Measurements from ENCODE around the gene ECE1.
A peak's percentile ranks its signal among the peaks of the same experiment; 100 is the strongest.

Gene ECE1

GRCh38 chr1:21289700-21290545 is at the start of gene ECE1:
ECE1 (minus strand) TSS chr1:21290463; CDS start chr1:21290414, 49 bp downstream.
- DNase-seq (ENCODE audit: low spot score) = no peak

GRCh38 chr1:21339356-21340229 is 49.3 kb upstream of the ECE1 start:
- DNase-seq (ENCODE audit: low spot score) = no peak

DNA sequence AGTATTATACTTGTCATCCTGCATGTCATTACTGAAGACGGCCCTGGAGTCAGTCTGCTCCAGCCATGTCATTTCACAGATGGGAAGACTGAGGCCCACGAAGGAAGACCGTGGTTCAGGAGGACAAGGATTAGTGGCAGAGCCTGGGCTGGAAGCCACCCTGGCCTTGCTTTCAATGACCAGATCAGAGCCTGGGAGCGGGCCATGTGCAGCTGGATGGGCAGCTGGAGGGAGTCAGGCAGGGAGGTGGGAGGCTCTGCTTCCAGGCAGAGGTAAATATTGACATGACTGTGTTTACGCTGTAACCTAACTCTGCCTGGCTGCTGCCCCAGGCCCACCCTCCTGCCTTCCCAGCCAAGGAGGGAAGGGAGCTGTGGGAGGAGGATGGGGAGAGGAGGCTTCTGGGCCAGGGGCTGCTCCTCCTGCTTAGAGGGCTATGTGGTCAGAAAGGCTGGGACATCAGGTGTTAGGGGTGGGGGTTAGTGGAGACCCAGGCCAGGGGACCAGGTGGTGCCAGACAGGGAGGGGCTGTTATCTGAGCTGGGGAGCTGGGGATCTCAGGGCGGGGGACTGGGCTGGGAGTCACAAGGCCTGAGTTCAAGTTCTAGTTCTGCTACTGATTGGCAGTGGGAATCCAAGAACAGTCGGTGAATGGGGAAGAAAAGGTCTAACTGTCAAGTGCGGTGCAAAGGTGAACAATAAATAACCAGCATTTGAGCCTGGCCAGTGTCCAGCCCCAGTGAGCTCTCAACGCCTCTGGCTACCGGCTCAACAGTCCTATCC is 48.5 kb upstream of the ECE1 start:
- no peak for DNase-seq (ENCODE audit: low spot score)

DNA sequence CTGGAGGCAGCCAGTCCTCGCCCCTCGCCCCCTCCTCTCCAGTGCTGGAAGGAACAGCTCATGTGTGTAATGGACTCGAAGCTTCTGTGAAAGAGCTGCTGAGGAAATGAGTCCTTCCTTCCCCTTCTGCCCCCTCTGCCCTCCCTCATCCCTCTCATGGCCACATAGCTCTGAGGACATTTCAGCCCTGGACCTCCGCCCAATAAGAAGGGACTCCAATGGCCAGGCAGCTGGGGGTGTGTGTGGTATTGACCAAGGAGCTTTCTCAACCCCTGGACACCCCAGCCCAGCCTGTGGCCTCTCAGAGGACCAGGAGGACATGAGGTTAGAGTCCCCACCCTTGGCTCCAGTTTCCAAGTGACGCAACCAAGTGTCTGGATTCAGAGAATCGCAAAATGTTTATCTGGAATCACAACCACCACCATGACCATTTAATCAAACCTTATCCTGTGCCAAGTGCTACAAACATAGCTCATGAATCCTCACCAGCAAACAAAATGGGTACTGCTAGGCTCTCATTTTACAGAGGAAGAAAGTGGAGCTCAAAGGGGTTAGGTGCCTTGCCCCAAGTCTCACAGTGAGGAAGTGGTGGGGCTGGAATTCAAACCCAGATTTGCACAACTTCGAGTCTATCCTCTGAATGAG is 47.8 kb upstream of the ECE1 start:
- DNase-seq (ENCODE audit: low spot score) = no peak

- peak; percentile 28 for DNase-seq (ENCODE audit: low spot score)
Observed at GRCh38 chr1:21337454-21337927, 47.2 kb upstream of the ECE1 start.

DNA sequence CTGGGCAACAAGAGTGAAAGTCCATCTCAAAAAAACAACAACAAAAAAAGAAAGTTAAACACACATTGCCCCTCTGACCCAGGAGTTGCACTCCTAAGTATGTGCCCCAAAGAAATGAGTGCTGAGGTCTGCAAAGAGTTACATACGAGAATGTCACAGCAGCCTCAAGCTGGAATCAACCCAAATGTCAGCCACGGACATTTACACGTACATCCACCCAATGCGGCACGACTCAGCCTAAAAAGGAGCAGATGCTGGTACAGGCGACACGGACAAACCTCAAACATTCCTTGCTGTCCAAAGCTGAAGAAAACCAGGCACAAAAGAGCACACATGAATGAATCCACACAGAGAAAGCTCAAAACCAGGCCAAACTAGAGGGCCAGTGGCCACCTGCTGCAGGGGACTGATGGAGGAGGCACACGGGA is 46.8 kb upstream of the ECE1 start:
- DNase-seq (ENCODE audit: low spot score) = no peak

DNA sequence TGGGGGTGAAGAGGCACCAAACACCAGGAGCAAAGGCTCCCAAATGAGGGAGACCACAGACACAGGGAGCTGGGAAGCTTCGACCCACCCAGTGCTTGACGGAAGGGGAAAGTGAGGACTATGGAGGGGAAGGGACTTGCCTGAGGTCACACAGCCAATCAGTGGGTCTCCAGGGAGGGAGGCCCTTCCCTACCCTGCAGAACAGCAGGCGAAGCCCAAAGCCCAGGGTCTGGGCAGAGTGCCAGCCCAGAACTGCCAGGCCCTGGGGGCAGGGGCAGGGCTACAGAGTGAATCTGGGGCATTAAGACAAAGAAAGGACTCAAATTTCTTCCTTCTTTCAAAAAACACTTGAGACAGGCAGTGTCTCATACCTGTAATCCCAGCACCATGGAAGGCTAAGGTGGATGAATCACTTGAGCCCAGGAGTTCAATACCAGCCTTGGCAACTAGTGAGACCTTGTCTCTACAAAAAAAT is 45.5 kb upstream of the ECE1 start:
- no peak for DNase-seq (ENCODE audit: low spot score)

DNA sequence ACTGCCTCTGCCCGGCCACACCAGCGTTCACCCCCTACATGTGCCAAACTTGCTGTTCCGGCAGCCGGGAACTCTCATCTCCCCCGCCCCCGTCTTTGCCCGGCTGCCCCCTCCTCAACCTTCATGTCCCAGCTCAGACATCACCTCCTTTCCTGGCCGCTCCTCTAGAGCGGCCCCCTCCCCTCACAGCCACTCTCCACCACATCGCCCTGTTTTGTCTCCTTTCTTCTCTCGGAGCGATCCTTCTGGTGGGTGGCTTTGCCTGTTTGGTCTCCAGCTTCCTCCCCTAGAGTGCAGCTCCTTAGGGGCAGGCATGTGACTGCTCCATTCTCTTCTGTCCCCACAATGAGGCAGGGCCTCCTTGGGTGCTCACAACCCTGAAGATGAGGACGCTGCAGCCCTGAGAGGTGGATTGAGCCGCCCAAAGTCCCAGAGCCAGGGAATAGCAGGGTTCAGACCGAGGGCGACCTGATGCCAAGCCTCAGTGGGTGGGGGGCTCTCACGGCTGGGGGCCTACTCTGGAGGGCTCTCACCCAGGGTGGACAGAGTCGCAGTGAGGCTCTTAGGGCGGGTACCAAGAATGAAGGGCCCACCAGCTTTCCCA is 44.9 kb upstream of the ECE1 start:
- DNase-seq (ENCODE audit: low spot score) = no peak

DNA sequence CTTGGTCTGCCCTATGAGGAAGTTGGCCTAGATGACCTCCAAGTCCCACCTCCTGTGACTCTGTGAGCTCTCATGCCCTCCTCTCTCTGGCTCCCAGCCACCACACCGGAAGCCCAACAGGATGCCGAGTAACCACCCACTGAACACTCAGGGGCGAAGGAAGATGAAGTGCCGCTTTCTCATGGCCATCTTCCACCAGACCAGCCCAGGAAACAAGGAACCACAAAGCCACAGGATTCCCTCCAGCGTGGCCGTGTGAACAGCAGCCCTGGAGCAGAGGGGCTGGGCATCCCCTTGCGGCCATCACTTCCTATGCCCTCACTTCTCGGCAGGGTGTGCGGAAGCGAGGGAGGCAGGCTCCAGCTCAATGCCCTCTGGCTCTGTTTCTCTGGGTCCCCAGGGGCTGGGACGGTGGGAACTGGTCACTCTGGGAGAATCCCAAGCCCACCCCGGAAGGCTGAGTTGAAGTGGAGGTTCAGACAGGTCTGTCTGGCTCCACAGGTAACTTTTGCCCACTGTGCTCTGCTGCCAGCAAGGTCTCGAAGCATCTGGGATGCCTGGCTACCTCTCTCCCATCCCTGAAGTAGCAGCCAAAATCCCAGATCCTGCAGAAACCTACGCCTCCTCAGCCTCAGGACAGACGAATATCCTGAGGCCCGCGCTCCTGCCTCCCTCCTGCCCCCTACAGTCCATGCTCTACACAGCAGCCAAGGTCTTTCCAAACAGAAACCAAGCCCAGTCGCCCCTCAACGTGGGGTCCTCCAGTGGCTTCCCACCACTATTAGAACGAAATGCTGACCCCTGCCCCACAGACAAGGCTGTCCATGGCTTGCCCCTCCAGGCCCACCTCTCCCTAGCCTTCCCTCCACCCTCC is 44.2 kb upstream of the ECE1 start:
- peak; percentile 80 for DNase-seq (ENCODE audit: low spot score)

DNA sequence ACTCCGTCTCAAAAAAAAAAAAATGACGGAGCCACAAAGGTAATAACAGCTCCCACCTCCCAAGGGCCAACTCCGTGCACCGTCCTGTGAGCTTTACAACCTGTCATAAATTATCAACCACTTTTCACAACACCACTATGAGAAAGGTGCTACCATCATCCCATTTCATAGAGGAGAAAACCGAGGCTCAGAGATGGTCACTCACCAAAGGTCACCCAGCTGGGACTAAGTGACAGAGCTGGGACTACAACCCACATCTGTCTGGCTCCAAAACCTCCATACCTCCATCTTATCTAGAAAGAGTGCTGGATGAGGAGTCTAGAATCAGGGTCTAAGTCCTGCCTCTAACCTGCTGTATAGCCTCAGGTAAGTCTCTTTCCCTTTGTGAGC is 43.6 kb upstream of the ECE1 start:
- DNase-seq (ENCODE audit: low spot score) = no peak

GRCh38 chr1:21332554-21333311 is 42.5 kb upstream of the ECE1 start:
- no peak for DNase-seq (ENCODE audit: low spot score)

- no peak for DNase-seq (ENCODE audit: low spot score)
Observed at GRCh38 chr1:21331752-21332478, 41.7 kb upstream of the ECE1 start.

DNA sequence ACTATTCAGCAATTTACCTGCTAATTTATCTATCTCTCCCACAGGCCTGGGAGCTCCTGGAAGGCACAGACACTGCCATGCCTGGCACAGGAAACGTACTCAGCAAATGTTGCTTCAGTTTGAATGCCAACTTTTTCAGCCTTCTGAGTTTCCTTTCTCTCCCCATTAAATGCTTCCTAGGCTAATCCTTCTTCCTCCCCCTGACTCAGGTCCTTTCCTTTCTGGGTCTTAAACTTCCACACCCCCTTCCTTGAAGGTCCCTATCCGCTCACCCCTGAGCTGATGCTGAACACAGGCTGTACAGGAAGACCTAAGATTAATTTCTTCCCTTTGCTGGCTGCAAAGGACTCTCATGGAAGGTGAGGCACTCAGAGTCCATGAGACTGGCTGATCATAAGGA is 40.3 kb upstream of the ECE1 start:
- no peak for DNase-seq (ENCODE audit: low spot score)

DNA sequence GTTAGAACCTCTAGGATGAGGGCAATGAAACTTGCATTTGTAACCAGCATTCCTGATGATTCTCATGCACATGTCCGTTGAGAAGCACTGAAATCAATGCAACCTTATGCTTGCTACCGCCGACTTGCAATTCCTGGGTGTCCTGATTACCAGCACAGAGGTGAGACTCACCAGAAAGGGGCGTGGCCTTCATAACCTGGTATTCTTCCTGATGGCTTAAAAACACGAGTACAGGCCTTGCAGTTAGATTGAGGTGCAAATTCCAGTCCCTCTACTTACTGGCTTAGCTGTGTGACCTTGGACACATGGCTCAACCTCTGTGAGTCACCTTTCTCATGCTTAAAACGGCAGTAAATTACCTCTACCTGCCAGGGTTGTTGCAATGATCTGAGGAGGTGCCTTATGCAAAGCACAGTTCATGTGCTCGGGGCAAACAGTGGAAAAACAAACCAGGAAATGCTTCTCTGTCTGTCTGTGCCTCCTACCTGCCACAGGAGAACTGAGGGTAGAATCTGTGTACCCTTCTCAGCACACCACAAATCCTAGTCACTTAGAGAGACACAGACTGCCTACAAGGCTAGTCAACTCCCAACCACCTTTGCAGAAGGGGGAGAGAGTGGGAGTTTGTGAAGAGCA is 39.1 kb upstream of the ECE1 start:
- DNase-seq (ENCODE audit: low spot score) = no peak

- no peak for DNase-seq (ENCODE audit: low spot score)
Observed at GRCh38 chr1:21327566-21328323, 37.5 kb upstream of the ECE1 start.

DNA sequence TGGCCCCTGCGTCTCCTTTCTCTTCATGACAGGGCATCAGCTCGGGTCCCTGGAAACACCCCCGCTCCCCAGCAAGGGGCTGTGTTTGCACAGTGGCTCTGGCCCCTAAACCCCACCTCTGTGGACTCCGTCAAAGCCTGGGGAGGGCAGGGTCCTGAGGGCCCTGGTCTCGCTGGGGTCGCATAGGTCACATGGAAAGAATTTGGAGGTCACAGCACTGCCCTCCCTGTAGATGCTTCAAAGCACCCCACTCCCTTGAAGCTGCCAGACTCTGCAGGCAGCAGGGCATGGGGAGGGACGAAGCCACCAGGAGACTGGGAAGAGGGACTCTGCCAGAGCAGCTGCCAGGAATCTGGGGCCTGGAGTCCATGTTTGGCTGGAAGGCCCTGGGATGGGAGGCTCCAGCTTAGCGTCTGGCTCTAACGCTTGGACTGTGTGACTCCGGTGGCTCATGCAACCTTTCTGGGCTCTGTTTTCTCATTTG is 36.6 kb upstream of the ECE1 start:
- no peak for DNase-seq (ENCODE audit: low spot score)

- no peak for DNase-seq (ENCODE audit: low spot score)
Observed at GRCh38 chr1:21325731-21326387, 35.6 kb upstream of the ECE1 start.
